ENCODE data around the gene SLFN5. TPM values are rescaled to one million over a fixed set of nuclear protein-coding genes. Genes with fewer than 3 reads are reported as not detected.
"Not testable (repeated sequence)": the region's sequence is repeated elsewhere in the genome, so short reads cannot be mapped to it uniquely, and the experiment has no call there.

SLFN5 gene
- total RNA-seq, 1 donor from 2014 or later = 129 TPM

- H3K36me3 ChIP-seq (ENCODE audit: control insufficient read depth, insufficient read depth, low read length); H3K4me3 ChIP-seq (ENCODE audit: low read depth, low read length); DNase-seq (ENCODE audit: low read depth); H3K27me3 ChIP-seq (ENCODE audit: control insufficient read depth, insufficient read depth, low read length): not testable (repeated sequence)
Measured at GRCh38 chr17:35278876-35279275, 36.0 kb downstream of the SLFN5 start.

GRCh38 chr17:35283767-35284166 lies 40.9 kb downstream of the SLFN5 start:
- no peak for DNase-seq (ENCODE audit: low read depth)
- Histone ChIP-seq H3K27me3 (ENCODE audit: control insufficient read depth, insufficient read depth, low read length) (no peaks in the 10 kb centered on the region), H3K36me3 (ENCODE audit: control insufficient read depth, insufficient read depth, low read length) (no peaks in the 10 kb centered on the region), H3K4me3 (ENCODE audit: low read depth, low read length) (no peak overlapping the region)
- TF ChIP-seq CTCF (IDR thresholded peaks at IDR 0.05; ENCODE audit: insufficient read depth, low read length, poor library complexity, severe bottlenecking) = no peak

GRCh38 chr17:35284955-35285354 lies 42.1 kb downstream of the SLFN5 start:
- no peaks in the 10 kb centered on the region for H3K27me3 ChIP-seq (ENCODE audit: control insufficient read depth, insufficient read depth, low read length)
- no peak for TF ChIP-seq CTCF (IDR thresholded peaks at IDR 0.05; ENCODE audit: insufficient read depth, low read length, poor library complexity, severe bottlenecking)
- no peak for DNase-seq (ENCODE audit: low read depth)
- no peaks in the 10 kb centered on the region for H3K36me3 ChIP-seq (ENCODE audit: control insufficient read depth, insufficient read depth, low read length)
- H3K4me3 ChIP-seq (ENCODE audit: low read depth, low read length) = no peak overlapping the region

- Histone ChIP-seq H3K36me3 (ENCODE audit: control insufficient read depth, insufficient read depth, low read length) (no peaks in the 10 kb centered on the region), H3K27me3 (ENCODE audit: control insufficient read depth, insufficient read depth, low read length) (no peaks in the 10 kb centered on the region), H3K4me3 (ENCODE audit: low read depth, low read length) (no peak overlapping the region)
- TF ChIP-seq CTCF (IDR thresholded peaks at IDR 0.05; ENCODE audit: insufficient read depth, low read length, poor library complexity, severe bottlenecking) = no peak
- no peak for DNase-seq (ENCODE audit: low read depth)
Measured at GRCh38 chr17:35286120-35286781, 43.4 kb downstream of the SLFN5 start.

GRCh38 chr17:35287286-35287811 lies 44.5 kb downstream of the SLFN5 start:
- no peaks in the 10 kb centered on the region for H3K36me3 ChIP-seq (ENCODE audit: control insufficient read depth, insufficient read depth, low read length)
- H3K4me3 ChIP-seq (ENCODE audit: low read depth, low read length) = no peak overlapping the region
- TF ChIP-seq CTCF (IDR thresholded peaks at IDR 0.05; ENCODE audit: insufficient read depth, low read length, poor library complexity, severe bottlenecking) = no peak
- no peak for DNase-seq (ENCODE audit: low read depth)
- H3K27me3 ChIP-seq (ENCODE audit: control insufficient read depth, insufficient read depth, low read length) = no peaks in the 10 kb centered on the region

GRCh38 chr17:35289222-35289621 lies 46.4 kb downstream of the SLFN5 start:
- H3K27me3 ChIP-seq (ENCODE audit: control insufficient read depth, insufficient read depth, low read length) = no peaks in the 10 kb centered on the region
- TF ChIP-seq CTCF (IDR thresholded peaks at IDR 0.05; ENCODE audit: insufficient read depth, low read length, poor library complexity, severe bottlenecking) = no peak
- DNase-seq (ENCODE audit: low read depth) = no peak
- no peaks in the 10 kb centered on the region for H3K36me3 ChIP-seq (ENCODE audit: control insufficient read depth, insufficient read depth, low read length)
- no peak overlapping the region for H3K4me3 ChIP-seq (ENCODE audit: low read depth, low read length)

All from kidney epithelial cell (primary cell).